Thyroid gland (tissue), 4 donors: Measurements from ENCODE around the gene ACE2. TPM values are rescaled to one million over a fixed set of nuclear protein-coding genes. Genes with fewer than 3 reads are reported as not detected.

Source experiments
- DNase-seq, 2 donors: peaks; one replicate each; pipeline ENCODE4 v3.0.0-alpha.2; 2019
- H3K27ac ChIP-seq, 3 donors: fragments of 200-600 bp; sonication (generic); 1 replicate in 2 of 3; 2 replicates in 1 of 3; pipeline ENCODE4 v1.5.1; 2016 to 2019; ENCODE audit warnings: mild to moderate bottlenecking in 1 of 3, moderate library complexity in 1 of 3
- H3K27me3 ChIP-seq: fragments of 200-600 bp; sonication (generic); one replicate; pipeline ENCODE4 v1.5.1; 2019
- H3K36me3 ChIP-seq, 2 donors: fragments of 200-600 bp; sonication (generic); one replicate each; pipeline ENCODE4 v1.5.1; 2016 to 2019
- H3K4me1 ChIP-seq, 2 donors: fragments of 200-600 bp; sonication (generic); one replicate each; pipeline ENCODE4 v1.5.1; 2017 to 2019
- H3K4me3 ChIP-seq, 3 donors: fragments of 200-600 bp; sonication (generic); replicated peaks in 1 of 3; 1 replicate in 2 of 3; 2 replicates in 1 of 3; pipeline ENCODE4 v1.5.1; 2016; ENCODE audit warnings: mild to moderate bottlenecking in 1 of 3
- H3K9me3 ChIP-seq: fragments of 200-600 bp; sonication (generic); one replicate; pipeline ENCODE4 v1.5.1; 2017
- CTCF ChIP-seq, 6 experiments: fragments of 200-600 bp in 3 of 6; fragments of 450-650 bp in 3 of 6; sonication (generic) in 3 of 6; IDR thresholded peaks; one replicate each; pipeline ENCODE4 v1.5.1; 2016 to 2019; ENCODE audit warnings: antibody characterized with exemption in 6 of 6, mild to moderate bottlenecking in 2 of 6, inconsistent platforms in 1 of 6, moderate library complexity in 1 of 6
- POLR2A ChIP-seq, 2 donors: fragments of 450-650 bp; IDR thresholded peaks; one replicate each; pipeline ENCODE4 v1.6.1; 2017; ENCODE audit warnings: antibody characterized with exemption in 2 of 2, mild to moderate bottlenecking in 2 of 2, moderate library complexity in 1 of 2
- WGBS, 2 donors: methylation state at CpG; one replicate each; pipeline ENCODE4 v1.1.5; 2017; 5-methylcytosine and 5-hydroxymethylcytosine counted together
- intact Hi-C: fragments of 100-400 bp; cut with DNase I; formaldehyde crosslinking; loops from one replicate; pipeline ENCODE4 v1.15.1; 2023
- total RNA-seq, 4 donors: library from RNA; depleted of rRNA; stranded (reverse); fragments of >200 nt; gene quantifications; one replicate each; pipeline ENCODE4 v1.2.3, GENCODE V29; 2016

ACE2 gene
- total RNA-seq, 4 donors from 2014 or later, result 3.5 to 14.6 (median 10.1) TPM

DNA sequence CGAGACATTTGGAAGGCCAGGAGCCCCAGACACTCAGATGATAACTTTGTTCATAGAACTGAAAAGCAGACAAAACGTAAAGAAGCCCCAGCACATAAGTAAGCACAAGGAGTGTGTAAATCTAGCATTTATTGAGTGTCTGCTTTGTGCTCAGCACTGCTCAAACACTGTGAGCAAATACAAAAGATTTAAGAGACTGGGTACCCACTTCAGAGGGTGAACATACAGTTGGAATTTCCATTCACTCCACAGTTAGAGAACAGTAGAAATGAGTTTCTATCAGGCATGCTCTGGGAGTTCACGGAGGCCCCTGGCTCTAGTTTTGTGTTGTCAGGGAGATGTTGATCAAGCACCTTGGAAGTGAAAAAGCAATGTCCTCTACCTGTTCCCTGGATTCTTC lies 39.8 kb downstream of the ACE2 start:
- WGBS, 2 donors, result 89 to 91% methylated on average over 3 of the region's 3 CpGs
- Histone ChIP-seq H3K27me3 (no peaks in the 10 kb centered on the region), H3K36me3 (no peaks in the 10 kb centered on the region), H3K9me3 (no peaks in the 10 kb centered on the region), H3K4me3 (no peak overlapping the region), H3K27ac (no peak overlapping the region), H3K4me1 (no peaks in the 10 kb centered on the region)
- TF ChIP-seq CTCF (IDR thresholded peaks at IDR 0.05) (no peak), POLR2A (IDR thresholded peaks at IDR 0.05) (no peak)
- intact Hi-C loops, result loop anchor here (2.0 kb wide), 1 partner anchor 62 kb away; no protein-coding TSS in a partner anchor
- DNase-seq, result no peak

DNA sequence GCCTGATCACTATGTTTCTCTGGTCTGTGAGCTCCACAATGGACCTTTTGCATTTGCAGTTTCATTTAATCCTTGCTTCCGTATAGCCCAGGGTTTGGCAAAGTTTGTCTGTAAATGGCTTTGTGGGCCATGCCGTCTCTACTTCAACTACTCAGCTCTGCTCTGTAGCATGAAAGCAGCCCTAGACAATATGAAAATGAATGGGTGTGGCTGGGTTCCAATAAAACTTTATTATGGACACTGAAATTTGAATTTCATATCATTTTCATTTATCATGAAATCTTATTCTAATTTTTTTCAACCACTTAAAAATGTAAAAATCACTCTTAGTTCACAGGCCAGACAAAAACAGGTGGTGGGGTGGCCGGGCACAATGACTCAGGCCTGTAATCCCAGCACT lies 41.5 kb downstream of the ACE2 start:
- Histone ChIP-seq H3K27me3 (no peaks in the 10 kb centered on the region), H3K4me1 (no peaks in the 10 kb centered on the region), H3K27ac (no peak overlapping the region), H3K36me3 (no peaks in the 10 kb centered on the region), H3K9me3 (no peaks in the 10 kb centered on the region), H3K4me3 (no peak overlapping the region)
- intact Hi-C loops, result no loop called here
- no peak for DNase-seq
- TF ChIP-seq POLR2A (IDR thresholded peaks at IDR 0.05), result no peak
- TF ChIP-seq CTCF (IDR thresholded peaks at IDR 0.05), result no peak
- WGBS, 2 donors, result 96 to 97% methylated on average over 3 of the region's 3 CpGs

- Histone ChIP-seq H3K4me3 (no peak overlapping the region), H3K9me3 (no peaks in the 10 kb centered on the region), H3K36me3 (no peaks in the 10 kb centered on the region), H3K27me3 (no peaks in the 10 kb centered on the region), H3K4me1 (peaks cover 0 to 12% of the 10 kb centered on the region in 2 donors), H3K27ac (no peak overlapping the region)
- 46 to 59% methylated on average over 3 to 6 of the region's 8 CpGs for WGBS, 2 donors
- TF ChIP-seq CTCF (IDR thresholded peaks at IDR 0.05), result no peak
- no peak for TF ChIP-seq POLR2A (IDR thresholded peaks at IDR 0.05)
- intact Hi-C loops, result no loop called here
- peak; percentile 10 to 22 for DNase-seq
Observed at GRCh38 chrX:15549189-15550012, 51.4 kb downstream of the ACE2 start.

GRCh38 chrX:15547356-15547755 lies 53.4 kb downstream of the ACE2 start:
- no peak overlapping the region for H3K27ac ChIP-seq
- no peak overlapping the region for H3K4me3 ChIP-seq
- intact Hi-C loops, result no loop called here
- H3K9me3 ChIP-seq, result no peaks in the 10 kb centered on the region
- no peak for DNase-seq
- 95 to 96% methylated on average over 2 of the region's 2 CpGs for WGBS, 2 donors
- no peak for TF ChIP-seq CTCF (IDR thresholded peaks at IDR 0.05)
- H3K36me3 ChIP-seq, result no peaks in the 10 kb centered on the region
- no peaks in the 10 kb centered on the region for H3K27me3 ChIP-seq
- peaks cover 0 to 12% of the 10 kb centered on the region in 2 donors for H3K4me1 ChIP-seq

- TF ChIP-seq POLR2A (IDR thresholded peaks at IDR 0.05) (no peak), CTCF (IDR thresholded peaks at IDR 0.05) (no peak)
- intact Hi-C loops, result no loop called here
- no peaks in the 10 kb centered on the region for H3K36me3 ChIP-seq
- H3K27me3 ChIP-seq, result no peaks in the 10 kb centered on the region
- DNase-seq, result no peak
- no peaks in the 10 kb centered on the region for H3K9me3 ChIP-seq
- H3K27ac ChIP-seq, result no peak overlapping the region
- H3K4me1 ChIP-seq, result peaks cover 0 to 12% of the 10 kb centered on the region in 2 donors
- WGBS, 2 donors, result 77 to 80% methylated on average over 5 of the region's 5 CpGs
- H3K4me3 ChIP-seq, result no peak overlapping the region
Observed at GRCh38 chrX:15546745-15547144, 54.0 kb downstream of the ACE2 start.
